Small intestine (tissue), 7 donors: ENCODE measurements around the gene CHD6. TPM values are rescaled to one million over a fixed set of nuclear protein-coding genes. Genes with fewer than 3 reads are reported as not detected.

Experiments
- DNase-seq, 2 donors: peaks; one replicate each; pipeline versions ENCODE4 v3.0.0 to v3.0.0-alpha.2; 2013
- FAIRE-seq: peaks from 2 replicates; lab custom pipeline; 2012; peaks lifted over from hg19 to GRCh38; lab: Jason Lieb, UNC
- H3K27ac ChIP-seq, 3 donors: one replicate each; pipeline ENCODE4 v1.5.1; 2013; ENCODE audit warnings: low read length in 2 of 3, mild to moderate bottlenecking in 2 of 3, control low read depth in 1 of 3, inconsistent platforms in 1 of 3, low read depth in 1 of 3, moderate library complexity in 1 of 3
- H3K27me3 ChIP-seq, 3 donors: one replicate each; pipeline ENCODE4 v1.6.1; 2013; ENCODE audit warnings: low read length in 3 of 3, inconsistent platforms in 1 of 3; ENCODE audit not compliant: control insufficient read depth in 3 of 3, insufficient read depth in 3 of 3
- H3K36me3 ChIP-seq, 3 donors: one replicate each; pipeline ENCODE4 v1.6.1; 2013; ENCODE audit warnings: low read length in 3 of 3, inconsistent platforms in 1 of 3, low read depth in 1 of 3, mild to moderate bottlenecking in 1 of 3, moderate library complexity in 1 of 3; ENCODE audit not compliant: control insufficient read depth in 3 of 3, insufficient read depth in 2 of 3
- H3K4me1 ChIP-seq, 3 donors: one replicate each; pipeline ENCODE4 v1.6.1; 2013; ENCODE audit warnings: low read length in 2 of 3, inconsistent platforms in 1 of 3, low read depth in 1 of 3, mild to moderate bottlenecking in 1 of 3, moderate library complexity in 1 of 3; ENCODE audit not compliant: control insufficient read depth in 3 of 3, insufficient read depth in 2 of 3
- H3K4me3 ChIP-seq, 3 donors: one replicate each; pipeline ENCODE4 v1.5.1; 2013; ENCODE audit warnings: low read length in 3 of 3, control low read depth in 1 of 3, inconsistent platforms in 1 of 3, low read depth in 1 of 3, mild to moderate bottlenecking in 1 of 3, moderate library complexity in 1 of 3
- H3K9me3 ChIP-seq, 2 donors: one replicate each; pipeline ENCODE4 v1.6.1; 2013; ENCODE audit warnings: low read depth in 1 of 2, low read length in 1 of 2; ENCODE audit not compliant: control insufficient read depth in 2 of 2, insufficient read depth in 1 of 2
- WGBS, 3 donors: extraction: QIAGEN DNeasy Blood & Tissue Kit; methylation state at CpG; one replicate each; pipeline ENCODE4 v1.1.7; 2013; 5-methylcytosine and 5-hydroxymethylcytosine counted together
- polyA plus RNA-seq, 4 donors: library from polyadenylated mRNA; stranded (reverse) in 3 of 4; unstranded in 1 of 4; fragments of 200-250 nt in 3 of 4; fragments of 120-200 nt in 1 of 4; gene quantifications; one replicate each; pipeline versions ENCODE4 v1.2.1 to v1.2.3, GENCODE V29; 2013
- donor health status: healthy with polysubstance abuse.
- donor health status: control.
- donor health status: control.
- donor health status: Bipolar disorder and iron deficiency.
- donor health status: healthy.

CHD6 gene
- polyA plus RNA-seq, 4 donors = 5.3 to 46.7 (median 16.1) TPM

DNA sequence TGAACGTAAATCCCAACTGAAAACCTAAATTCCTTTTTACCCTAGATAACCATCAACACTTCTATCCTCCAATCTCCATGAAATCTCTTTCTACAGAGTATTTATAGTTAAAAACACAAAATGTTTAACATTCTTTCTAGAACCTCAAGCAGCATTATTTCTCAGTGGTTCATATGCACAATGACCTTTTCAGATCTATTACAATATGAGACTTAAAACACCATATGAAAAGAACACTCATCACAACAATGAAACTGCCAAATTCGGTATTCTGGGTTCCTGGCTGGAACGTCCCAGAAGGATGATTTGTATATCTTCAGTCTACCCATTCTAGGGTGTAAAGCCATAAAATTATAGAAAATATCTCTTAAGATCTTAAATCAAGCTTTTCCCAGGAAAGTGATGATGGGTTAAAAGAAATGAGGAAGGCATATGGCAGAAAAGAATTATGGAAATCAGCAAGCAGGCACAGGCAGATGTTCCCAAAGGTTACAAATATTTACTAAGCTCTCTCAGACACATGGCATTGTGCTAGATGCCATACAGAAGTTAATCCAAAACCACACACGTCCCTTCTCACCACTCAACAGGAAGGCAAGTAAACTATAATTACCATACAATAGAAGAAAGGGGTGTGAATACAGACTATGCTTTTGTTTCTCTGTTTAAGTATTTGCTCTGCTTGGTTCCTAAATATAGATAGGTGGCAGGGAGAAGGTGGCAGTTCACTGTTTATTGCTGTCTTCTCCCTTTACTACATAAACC lies 118.0 kb downstream of the CHD6 start:
- no peak overlapping the region for H3K27ac ChIP-seq
- DNase-seq (no peak), FAIRE-seq (no peak)
- 79 to 88% (median 80%) methylated on average over 4 of the region's 4 CpGs for WGBS, 3 donors
- no peak overlapping the region for H3K4me3 ChIP-seq
- H3K36me3 ChIP-seq = peaks cover 0 to 11% (median 2%) of the 10 kb centered on the region in 3 donors
- H3K27me3 ChIP-seq = no peaks in the 10 kb centered on the region
- no peaks in the 10 kb centered on the region for H3K4me1 ChIP-seq
- peaks cover 0 to 7% of the 10 kb centered on the region in 2 donors for H3K9me3 ChIP-seq

DNA sequence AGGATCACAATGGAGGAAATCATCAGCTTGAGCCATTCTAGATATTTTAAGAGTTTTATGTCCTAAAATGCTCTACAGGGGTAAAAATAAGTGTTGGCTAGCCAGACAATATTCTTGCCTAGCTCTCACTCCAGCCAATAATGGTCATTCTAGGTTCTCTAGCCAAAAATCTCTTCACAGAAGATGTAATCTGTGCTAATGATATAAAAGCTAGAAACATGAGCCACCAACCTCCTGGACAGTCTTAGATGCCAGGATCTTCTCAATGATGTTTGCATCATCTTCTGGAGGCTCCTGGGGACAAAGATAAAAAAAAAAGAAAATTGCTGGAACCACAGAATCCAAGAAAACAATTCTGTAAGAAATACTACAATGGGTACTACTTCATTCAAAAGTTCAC lies 119.1 kb downstream of the CHD6 start:
- Histone ChIP-seq H3K36me3 (peaks cover 0 to 8% (median 2%) of the 10 kb centered on the region in 3 donors), H3K9me3 (no peaks in the 10 kb centered on the region), H3K27ac (no peak overlapping the region), H3K27me3 (no peaks in the 10 kb centered on the region), H3K4me1 (no peaks in the 10 kb centered on the region), H3K4me3 (no peak overlapping the region)
- FAIRE-seq (no peak), DNase-seq (no peak)

DNA sequence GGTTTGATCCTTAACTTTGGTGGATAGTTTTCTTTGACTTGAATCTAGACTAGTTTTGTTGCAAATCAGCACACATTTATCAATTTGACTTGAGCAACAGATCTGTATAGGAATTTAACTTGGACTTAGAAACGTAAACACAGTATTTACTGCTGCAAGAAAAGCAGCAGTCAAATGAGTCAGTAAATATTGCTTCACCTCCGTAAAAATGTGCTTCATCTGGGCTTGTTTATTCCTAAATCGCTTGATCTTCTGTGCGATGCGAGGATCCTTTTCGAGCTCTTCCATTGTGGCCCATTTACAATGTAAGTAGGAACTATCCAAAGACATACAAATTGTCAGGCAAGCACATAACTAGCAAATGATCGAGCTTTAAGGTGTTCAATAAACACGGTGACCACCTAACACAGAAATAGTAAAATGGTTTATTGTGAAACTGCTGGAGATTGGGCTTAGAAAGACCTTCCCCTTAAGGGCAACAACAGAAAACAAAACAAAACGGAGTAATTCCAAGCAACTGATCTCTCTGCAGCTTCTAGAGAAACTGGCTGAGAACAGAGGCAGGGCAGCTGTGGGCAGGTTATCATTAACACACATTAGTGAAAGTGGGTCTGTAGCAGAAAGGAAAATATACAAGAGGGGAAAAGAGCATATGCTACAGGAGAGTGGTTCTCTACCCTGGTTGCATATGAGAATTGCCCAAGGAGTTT lies 120.8 kb downstream of the CHD6 start:
- H3K4me3 ChIP-seq = no peak overlapping the region

DNA sequence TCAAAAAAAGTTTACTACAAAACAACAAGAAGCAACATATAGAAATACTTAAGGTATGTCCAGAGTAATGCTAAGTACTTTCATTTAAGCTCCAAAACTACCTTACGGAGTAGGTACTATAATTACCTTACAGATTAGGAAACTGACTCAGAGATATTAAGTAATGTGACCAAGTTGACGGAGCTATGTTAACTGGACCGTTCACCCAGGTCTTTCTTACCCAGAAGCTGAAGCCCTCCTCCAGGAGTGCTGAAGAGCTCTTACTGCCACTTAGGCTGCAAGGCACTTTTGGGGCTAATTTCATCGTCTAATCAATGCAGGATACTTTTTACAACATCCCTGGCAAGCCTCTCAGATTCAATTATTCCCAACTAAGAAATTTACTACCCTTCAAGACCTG lies 123.7 kb downstream of the CHD6 start:
- H3K4me3 ChIP-seq = no peak overlapping the region
- WGBS, 3 donors = 84 to 89% (median 85%) methylated on average over 4 of the region's 4 CpGs
- no peak for FAIRE-seq
- peaks cover 6 to 18% (median 7%) of the 10 kb centered on the region in 3 donors for H3K36me3 ChIP-seq
- DNase-seq = no peak
- H3K4me1 ChIP-seq = no peaks in the 10 kb centered on the region
- H3K27ac ChIP-seq = no peak overlapping the region
- no peaks in the 10 kb centered on the region for H3K9me3 ChIP-seq
- H3K27me3 ChIP-seq = no peaks in the 10 kb centered on the region

More for the DNA sequence above, 120.8 kb downstream of the CHD6 start:
- Histone ChIP-seq H3K27me3 (no peaks in the 10 kb centered on the region), H3K9me3 (no peaks in the 10 kb centered on the region), H3K36me3 (peaks cover 2 to 7% (median 3%) of the 10 kb centered on the region in 3 donors), H3K4me1 (no peaks in the 10 kb centered on the region), H3K27ac (peak overlapping the region in 1 of 3 donors; percentile 32)
- FAIRE-seq (no peak), DNase-seq (peak in 1 of 2 donors; percentile 22)
- WGBS, 3 donors = 77 to 88% (median 81%) methylated on average over 9 of the region's 9 CpGs

DNA sequence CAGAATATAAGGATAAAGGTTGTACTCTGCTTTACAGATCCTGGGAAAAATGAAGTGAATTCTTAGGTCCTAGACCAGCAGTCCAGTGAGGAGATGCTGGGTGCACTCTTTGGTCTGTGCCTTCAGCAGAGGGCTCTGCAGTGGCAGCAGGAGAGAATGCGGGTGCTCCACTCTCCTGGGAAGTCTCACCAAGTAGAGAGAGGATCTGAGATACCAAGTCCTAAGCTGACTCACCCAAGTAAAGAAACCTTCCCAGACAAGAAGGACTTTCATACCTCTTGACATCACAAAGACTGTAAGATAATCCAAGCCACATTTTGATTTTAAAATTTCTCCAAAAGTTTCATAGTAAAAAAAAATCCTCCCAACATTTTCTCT lies 134.6 kb downstream of the CHD6 start:
- no peak for FAIRE-seq
- H3K4me1 ChIP-seq = no peaks in the 10 kb centered on the region

DNA sequence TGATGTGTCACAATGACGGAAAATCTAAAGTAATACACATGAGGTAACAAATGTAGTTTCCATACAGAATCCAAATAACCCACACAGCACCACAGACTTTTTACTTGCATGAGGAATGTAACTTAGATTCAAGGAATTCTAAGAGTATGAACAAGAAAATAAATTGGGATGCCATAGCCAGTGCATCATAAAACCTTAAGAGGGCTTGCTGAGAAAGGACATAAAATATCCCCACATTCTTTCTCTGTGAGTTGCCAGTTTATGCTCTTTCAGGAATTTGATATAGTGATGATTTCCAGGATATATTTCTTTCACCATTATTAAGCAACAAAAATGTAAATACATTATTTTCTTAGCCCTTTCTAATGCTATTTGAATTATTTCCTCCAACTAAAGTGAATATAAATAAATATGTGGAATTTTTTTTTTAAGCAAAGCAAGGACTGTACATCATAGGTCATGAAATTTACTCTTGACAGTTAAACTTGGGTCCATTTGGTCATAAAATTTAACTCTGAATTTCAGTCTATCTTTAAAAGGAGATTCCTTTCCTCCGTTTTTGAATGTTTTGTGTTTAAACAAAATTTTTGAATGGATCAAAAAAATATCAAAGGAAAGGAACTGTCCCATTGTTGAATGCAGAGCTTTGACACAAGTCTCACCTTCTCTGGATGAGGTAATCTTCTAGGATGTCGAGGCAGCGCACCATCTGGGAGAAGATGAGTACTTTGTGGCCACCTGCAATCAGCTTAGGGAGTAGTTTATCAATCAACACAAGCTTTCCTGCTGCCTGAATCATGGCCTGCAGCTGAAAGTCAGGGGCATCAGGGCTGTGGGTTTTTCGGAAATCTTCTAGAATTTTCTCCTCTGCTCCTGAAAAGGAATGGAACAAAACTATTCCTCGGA lies 135.3 kb downstream of the CHD6 start:
- H3K27ac ChIP-seq = no peak overlapping the region
- H3K27me3 ChIP-seq = no peaks in the 10 kb centered on the region
- no peak for DNase-seq
- no peak for FAIRE-seq
- no peak overlapping the region for H3K4me3 ChIP-seq
- H3K36me3 ChIP-seq = peaks cover 3 to 15% (median 9%) of the 10 kb centered on the region in 3 donors
- 88 to 94% (median 89%) methylated on average over 6 of the region's 6 CpGs for WGBS, 3 donors
- H3K4me1 ChIP-seq = no peaks in the 10 kb centered on the region
- H3K9me3 ChIP-seq = no peaks in the 10 kb centered on the region

More for the DNA sequence above, 134.6 kb downstream of the CHD6 start:
- no peak for DNase-seq
- 86 to 100% (median 96%) methylated on average over 1 of the region's 1 CpG for WGBS, 3 donors
- no peaks in the 10 kb centered on the region for H3K27me3 ChIP-seq
- H3K27ac ChIP-seq = no peak overlapping the region
- no peaks in the 10 kb centered on the region for H3K9me3 ChIP-seq
- H3K4me3 ChIP-seq = no peak overlapping the region
- peaks cover 6 to 16% (median 9%) of the 10 kb centered on the region in 3 donors for H3K36me3 ChIP-seq

DNA sequence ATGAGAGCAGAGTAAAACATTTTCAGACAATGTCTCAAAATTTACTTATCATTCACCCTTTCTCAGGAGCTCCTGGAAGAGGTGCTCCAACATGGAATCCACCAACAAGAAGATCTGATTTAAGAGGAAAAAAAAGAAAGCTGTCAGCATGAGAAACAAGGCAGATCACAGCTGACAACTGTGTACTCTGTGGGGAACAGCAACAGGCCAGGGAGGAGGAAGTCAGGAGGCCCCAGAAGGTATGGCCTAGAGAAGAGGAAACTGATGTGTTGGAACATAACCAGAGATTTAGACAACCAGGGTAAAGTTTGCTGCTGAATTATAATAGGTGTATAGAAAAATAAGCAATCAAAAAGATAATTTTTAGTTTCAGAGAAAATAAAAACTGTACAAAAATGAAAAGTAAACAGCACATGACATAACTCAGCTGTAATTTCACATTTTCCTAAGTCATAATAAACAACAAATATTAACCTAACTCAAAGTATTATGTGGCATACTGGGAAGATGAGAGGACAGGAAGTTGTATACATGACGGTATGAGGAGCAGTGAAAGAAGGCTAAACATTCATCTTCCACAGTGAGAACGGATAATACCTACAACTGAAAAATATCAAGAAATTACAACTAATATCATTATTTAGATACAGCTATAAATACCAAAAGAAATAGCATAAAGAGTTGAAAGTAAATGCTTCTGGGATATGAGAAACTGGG lies 138.0 kb downstream of the CHD6 start:
- FAIRE-seq (no peak), DNase-seq (peak in 1 of 2 donors; percentile 8)
- 70 to 95% (median 74%) methylated on average over 2 of the region's 2 CpGs for WGBS, 3 donors
- Histone ChIP-seq H3K4me1 (peaks cover 2 to 3% (median 3%) of the 10 kb centered on the region in 3 donors), H3K4me3 (no peak overlapping the region), H3K36me3 (peaks cover 2 to 9% (median 7%) of the 10 kb centered on the region in 3 donors), H3K27ac (no peak overlapping the region), H3K27me3 (no peaks in the 10 kb centered on the region), H3K9me3 (no peaks in the 10 kb centered on the region)
